ENCODE data around the gene MLN.

The MLN gene

DNA sequence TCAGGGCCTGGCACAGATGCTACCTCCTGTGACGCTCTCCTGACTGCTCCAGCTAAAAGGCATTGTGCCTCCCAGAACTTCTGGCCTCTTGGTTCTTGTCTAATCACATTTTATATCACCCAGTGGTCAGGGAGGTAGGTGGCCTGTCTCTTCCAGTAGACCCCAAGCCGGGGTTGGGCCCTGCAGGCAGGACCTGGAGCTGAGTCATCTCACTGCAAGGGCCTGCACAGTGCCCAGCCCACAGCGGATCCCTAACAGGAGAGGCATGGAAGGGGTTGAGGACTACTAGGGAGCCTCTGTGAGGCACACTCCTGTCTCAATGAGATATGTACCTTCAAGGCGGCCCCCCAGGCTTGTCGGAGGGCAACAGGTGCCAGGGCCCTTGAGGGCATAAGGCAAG is 21.2 kb downstream of the MLN start:
- Histone ChIP-seq H3K27ac (ENCODE audit: insufficient read depth, low read length, poor library complexity, severe bottlenecking) (no peak overlapping the region), H3K27me3 (replicated peaks; ENCODE audit: control insufficient read depth, insufficient read depth, low read length, poor library complexity, severe bottlenecking) (no peaks in the 10 kb centered on the region), H3K36me3 (ENCODE audit: control insufficient read depth, insufficient read depth, low read length) (peaks cover 81% of the 10 kb centered on the region), H3K4me1 (ENCODE audit: control insufficient read depth, insufficient read depth, low read length, poor library complexity, severe bottlenecking) (peaks cover 16% of the 10 kb centered on the region), H3K4me3 (ENCODE audit: insufficient read depth, low read depth, low read length, poor library complexity, severe bottlenecking) (no peak overlapping the region), H3K9me3 (ENCODE audit: control insufficient read depth, low read length) (no peaks in the 10 kb centered on the region)
- no peak for DNase-seq

DNA sequence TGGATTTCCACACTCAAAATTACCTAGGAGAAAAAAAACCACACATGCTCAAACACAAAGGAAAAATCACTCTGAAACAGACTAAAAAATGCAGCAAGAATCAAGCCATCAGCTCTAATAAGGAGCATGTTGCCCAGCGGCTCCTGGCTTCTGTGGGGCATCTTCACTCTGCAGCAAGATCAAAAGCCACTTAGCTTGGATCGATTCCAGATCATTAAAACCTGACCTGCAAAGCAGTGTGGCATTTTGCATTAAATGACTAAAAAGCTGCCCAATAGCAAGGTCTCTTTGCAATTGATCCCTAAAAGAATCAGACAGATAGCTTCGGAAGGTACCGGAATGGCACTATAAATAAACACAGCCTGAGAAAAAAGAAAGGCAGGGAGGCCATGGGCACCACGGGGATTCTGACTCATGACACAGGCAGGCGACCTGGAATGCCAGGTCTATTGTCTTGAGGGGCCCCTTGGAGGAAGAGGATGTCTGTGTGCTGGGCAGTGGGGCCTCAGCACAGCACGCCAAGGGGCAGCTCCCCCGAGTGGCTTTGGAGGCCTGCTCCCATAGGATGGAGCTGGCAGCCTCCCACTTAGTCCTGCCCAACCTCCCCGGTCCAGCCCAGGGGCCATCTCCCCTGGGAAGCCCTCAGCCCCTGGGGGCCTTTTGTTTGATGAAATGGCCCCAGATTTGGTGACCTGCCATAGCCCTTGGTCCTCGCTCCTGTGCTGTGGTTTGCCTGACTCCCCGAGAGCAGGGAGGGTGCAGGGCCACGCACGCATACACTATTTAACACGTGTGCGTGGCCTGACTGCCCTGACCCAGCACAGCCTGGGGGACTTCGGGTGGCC is 22.4 kb downstream of the MLN start:
- DNase-seq, result no peak
- Histone ChIP-seq H3K4me3 (ENCODE audit: insufficient read depth, low read depth, low read length, poor library complexity, severe bottlenecking) (no peak overlapping the region), H3K4me1 (ENCODE audit: control insufficient read depth, insufficient read depth, low read length, poor library complexity, severe bottlenecking) (peaks cover 4% of the 10 kb centered on the region), H3K27ac (ENCODE audit: insufficient read depth, low read length, poor library complexity, severe bottlenecking) (no peak overlapping the region), H3K27me3 (replicated peaks; ENCODE audit: control insufficient read depth, insufficient read depth, low read length, poor library complexity, severe bottlenecking) (no peaks in the 10 kb centered on the region), H3K36me3 (ENCODE audit: control insufficient read depth, insufficient read depth, low read length) (peaks cover 93% of the 10 kb centered on the region), H3K9me3 (ENCODE audit: control insufficient read depth, low read length) (no peaks in the 10 kb centered on the region)

DNA sequence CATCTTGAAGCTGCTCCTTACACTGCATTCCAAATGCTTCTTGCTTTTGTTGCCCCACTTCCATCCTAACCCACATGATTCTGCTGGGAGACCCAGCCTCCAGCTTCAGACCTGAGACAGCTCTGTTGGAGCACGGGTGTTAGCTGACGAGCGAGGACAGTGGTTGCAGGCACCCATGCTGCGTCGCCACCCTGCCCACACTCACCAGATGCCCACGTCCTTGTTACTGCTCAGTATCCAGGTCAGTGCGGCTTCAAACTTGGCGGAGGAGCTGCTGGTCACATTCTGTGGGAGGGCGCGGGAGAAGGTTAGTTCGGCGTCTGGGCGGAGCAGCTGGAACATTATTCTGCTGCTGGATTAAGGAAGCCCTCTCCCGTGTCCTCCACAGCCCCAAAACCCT is 23.9 kb downstream of the MLN start:
- no peak overlapping the region for H3K27ac ChIP-seq (ENCODE audit: insufficient read depth, low read length, poor library complexity, severe bottlenecking)

DNA sequence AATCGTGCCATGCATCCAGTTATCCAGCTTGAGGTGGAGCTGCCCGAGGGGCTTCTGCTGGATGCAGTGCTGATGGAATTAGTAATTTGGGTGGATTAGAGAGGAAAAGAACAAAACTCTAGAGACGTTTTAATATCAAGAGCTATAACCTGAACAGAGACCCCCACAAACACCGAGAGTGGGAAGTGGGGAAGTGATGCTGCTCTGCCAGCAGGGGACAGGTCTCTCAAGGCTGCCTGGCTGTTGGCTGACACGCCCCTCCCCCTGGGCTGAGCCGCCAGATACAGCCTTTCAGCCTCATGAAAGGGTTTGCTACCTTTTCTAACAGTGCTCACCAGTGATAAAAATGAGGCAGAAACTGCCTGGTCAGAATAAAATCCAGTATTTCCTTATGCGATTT is 24.5 kb downstream of the MLN start:
- Histone ChIP-seq H3K27ac (ENCODE audit: insufficient read depth, low read length, poor library complexity, severe bottlenecking) (no peak overlapping the region), H3K4me3 (ENCODE audit: insufficient read depth, low read depth, low read length, poor library complexity, severe bottlenecking) (no peak overlapping the region), H3K36me3 (ENCODE audit: control insufficient read depth, insufficient read depth, low read length) (peaks cover 97% of the 10 kb centered on the region), H3K27me3 (replicated peaks; ENCODE audit: control insufficient read depth, insufficient read depth, low read length, poor library complexity, severe bottlenecking) (no peaks in the 10 kb centered on the region), H3K4me1 (ENCODE audit: control insufficient read depth, insufficient read depth, low read length, poor library complexity, severe bottlenecking) (no peaks in the 10 kb centered on the region), H3K9me3 (ENCODE audit: control insufficient read depth, low read length) (no peaks in the 10 kb centered on the region)
- no peak for DNase-seq

More for the DNA sequence above, 23.9 kb downstream of the MLN start:
- Histone ChIP-seq H3K36me3 (ENCODE audit: control insufficient read depth, insufficient read depth, low read length) (peaks cover 96% of the 10 kb centered on the region), H3K4me3 (ENCODE audit: insufficient read depth, low read depth, low read length, poor library complexity, severe bottlenecking) (no peak overlapping the region), H3K9me3 (ENCODE audit: control insufficient read depth, low read length) (no peaks in the 10 kb centered on the region), H3K4me1 (ENCODE audit: control insufficient read depth, insufficient read depth, low read length, poor library complexity, severe bottlenecking) (no peaks in the 10 kb centered on the region), H3K27me3 (replicated peaks; ENCODE audit: control insufficient read depth, insufficient read depth, low read length, poor library complexity, severe bottlenecking) (no peaks in the 10 kb centered on the region)
- DNase-seq, result no peak

DNA sequence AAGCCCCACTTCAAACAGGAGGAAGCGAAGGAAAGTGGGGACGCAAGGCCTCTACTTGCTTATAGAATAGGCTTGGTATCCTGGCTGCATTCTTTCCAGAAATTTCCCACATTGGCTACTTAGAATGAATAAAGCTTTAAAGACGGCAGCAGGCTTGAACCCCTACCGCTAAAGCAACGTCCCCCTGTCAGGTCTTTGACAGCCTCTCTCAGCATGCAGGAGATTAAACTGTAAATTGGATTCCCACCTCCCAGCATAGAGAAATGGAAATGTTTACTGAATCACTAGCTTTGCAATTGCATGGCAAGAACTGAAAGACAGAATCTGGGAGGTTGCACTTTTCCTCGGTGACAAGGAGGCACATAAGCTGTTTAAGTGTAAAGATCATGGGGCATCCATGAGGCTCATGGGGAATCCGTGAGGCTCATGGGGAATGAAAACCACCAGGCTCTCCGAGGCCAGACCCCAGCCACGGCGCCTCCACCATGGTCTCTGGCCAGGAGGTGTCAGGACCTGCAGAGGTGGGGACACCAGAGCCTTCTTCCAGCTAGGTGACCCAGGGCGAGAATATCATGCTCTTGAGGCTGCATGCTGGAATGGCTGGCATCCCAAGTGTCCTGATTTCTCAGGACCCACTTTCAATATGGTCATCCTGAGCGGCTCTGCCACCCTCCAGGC is 25.2 kb downstream of the MLN start:
- DNase-seq, result no peak

DNA sequence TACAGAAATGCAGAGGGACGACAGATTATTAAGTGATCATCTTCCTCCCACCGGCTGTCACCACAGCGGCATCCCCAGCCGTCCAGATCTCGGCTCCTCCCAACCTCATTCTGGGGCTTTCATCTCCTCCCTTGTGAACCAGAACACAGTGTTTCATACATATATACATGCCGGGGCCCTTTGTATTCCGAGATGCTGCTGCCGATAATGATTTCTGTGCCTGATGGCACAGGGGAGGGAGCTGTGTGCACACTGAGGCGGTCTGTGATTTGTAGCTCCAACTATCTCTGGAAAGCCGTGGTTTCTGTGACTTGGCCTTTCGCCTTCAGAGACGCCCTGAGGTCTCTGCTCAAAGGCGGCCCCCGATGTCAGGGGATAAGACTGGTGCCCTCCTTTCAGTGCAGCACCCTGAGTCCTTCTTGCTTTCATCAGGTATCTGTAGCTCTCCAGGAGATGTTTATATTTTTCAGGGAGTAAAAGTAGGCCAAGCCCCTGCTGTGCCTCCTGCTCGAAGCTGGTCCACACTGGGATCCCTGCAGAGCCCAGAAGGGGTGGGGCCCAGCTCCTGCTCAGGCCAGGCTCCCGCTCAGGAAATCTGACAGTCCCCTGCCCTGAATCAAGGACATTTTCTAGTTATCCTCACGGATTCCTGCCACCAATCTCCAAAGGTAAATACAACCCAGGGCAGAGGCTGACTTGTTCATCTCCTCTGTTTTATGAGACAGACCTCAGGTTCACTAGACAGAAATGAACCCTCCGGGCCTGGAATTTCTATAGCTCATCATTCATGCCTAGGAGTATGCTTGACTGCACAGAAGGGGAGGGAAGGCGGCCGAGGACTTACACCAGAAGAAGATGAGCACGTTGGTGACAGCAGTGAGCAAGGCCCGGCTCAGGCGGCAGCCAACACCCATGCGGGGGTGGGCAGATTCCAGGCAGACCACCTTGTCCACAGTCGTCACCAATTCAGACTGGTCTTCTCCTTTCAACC is 26.1 kb downstream of the MLN start:
- H3K4me3 ChIP-seq (ENCODE audit: insufficient read depth, low read depth, low read length, poor library complexity, severe bottlenecking), result no peak overlapping the region
- H3K36me3 ChIP-seq (ENCODE audit: control insufficient read depth, insufficient read depth, low read length), result peaks cover 95% of the 10 kb centered on the region
- H3K4me1 ChIP-seq (ENCODE audit: control insufficient read depth, insufficient read depth, low read length, poor library complexity, severe bottlenecking), result no peaks in the 10 kb centered on the region
- H3K27me3 ChIP-seq (replicated peaks; ENCODE audit: control insufficient read depth, insufficient read depth, low read length, poor library complexity, severe bottlenecking), result no peaks in the 10 kb centered on the region
- no peak for DNase-seq
- H3K27ac ChIP-seq (ENCODE audit: insufficient read depth, low read length, poor library complexity, severe bottlenecking), result no peak overlapping the region
- H3K9me3 ChIP-seq (ENCODE audit: control insufficient read depth, low read length), result no peaks in the 10 kb centered on the region

More for the DNA sequence above, 25.2 kb downstream of the MLN start:
- Histone ChIP-seq H3K27ac (ENCODE audit: insufficient read depth, low read length, poor library complexity, severe bottlenecking) (no peak overlapping the region), H3K36me3 (ENCODE audit: control insufficient read depth, insufficient read depth, low read length) (peaks cover 95% of the 10 kb centered on the region), H3K4me3 (ENCODE audit: insufficient read depth, low read depth, low read length, poor library complexity, severe bottlenecking) (no peak overlapping the region), H3K27me3 (replicated peaks; ENCODE audit: control insufficient read depth, insufficient read depth, low read length, poor library complexity, severe bottlenecking) (no peaks in the 10 kb centered on the region), H3K9me3 (ENCODE audit: control insufficient read depth, low read length) (no peaks in the 10 kb centered on the region), H3K4me1 (ENCODE audit: control insufficient read depth, insufficient read depth, low read length, poor library complexity, severe bottlenecking) (no peaks in the 10 kb centered on the region)

DNA sequence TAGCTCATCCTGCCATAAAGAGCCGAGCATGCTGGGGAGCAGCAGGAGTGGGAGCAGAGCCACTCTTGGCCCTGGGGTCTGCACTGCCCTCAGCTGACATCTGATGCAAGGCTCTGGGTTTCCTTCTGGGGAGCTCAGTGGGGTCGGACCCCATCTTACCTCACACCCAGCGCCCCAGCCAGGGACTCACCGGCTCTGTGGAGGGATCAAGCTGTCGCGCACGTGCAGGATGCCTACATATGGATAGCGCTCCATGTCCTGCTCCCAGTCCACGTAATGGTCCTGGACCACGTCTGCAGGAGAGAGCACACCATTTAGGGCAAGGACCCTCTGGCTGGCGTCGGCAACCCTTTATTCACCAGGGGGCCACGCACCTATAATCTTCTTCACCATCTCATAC is 27.0 kb downstream of the MLN start:
- no peak for DNase-seq
- no peaks in the 10 kb centered on the region for H3K27me3 ChIP-seq (replicated peaks; ENCODE audit: control insufficient read depth, insufficient read depth, low read length, poor library complexity, severe bottlenecking)
- H3K4me3 ChIP-seq (ENCODE audit: insufficient read depth, low read depth, low read length, poor library complexity, severe bottlenecking), result no peak overlapping the region
- H3K27ac ChIP-seq (ENCODE audit: insufficient read depth, low read length, poor library complexity, severe bottlenecking), result no peak overlapping the region
- no peaks in the 10 kb centered on the region for H3K9me3 ChIP-seq (ENCODE audit: control insufficient read depth, low read length)
- H3K4me1 ChIP-seq (ENCODE audit: control insufficient read depth, insufficient read depth, low read length, poor library complexity, severe bottlenecking), result no peaks in the 10 kb centered on the region
- H3K36me3 ChIP-seq (ENCODE audit: control insufficient read depth, insufficient read depth, low read length), result peaks cover 90% of the 10 kb centered on the region

DNA sequence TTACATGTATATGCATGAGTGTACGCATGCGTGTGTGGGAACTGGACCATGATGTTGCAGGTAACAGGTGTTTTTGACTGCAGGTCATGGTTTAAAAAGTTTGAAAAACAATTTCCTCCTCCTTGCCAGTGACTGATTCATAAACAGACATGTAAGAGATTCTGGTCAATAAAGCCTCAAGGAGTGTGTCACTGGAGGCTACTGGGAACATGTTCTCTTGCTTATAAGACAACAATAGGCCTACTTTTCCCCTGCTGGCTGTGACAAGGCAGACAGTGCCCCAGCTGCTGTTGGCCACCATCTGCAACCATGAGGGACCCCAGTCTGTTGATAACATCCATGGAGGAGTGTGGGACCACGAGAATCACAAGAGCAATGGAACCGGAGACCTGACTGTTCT is 27.6 kb downstream of the MLN start:
- Histone ChIP-seq H3K4me1 (ENCODE audit: control insufficient read depth, insufficient read depth, low read length, poor library complexity, severe bottlenecking) (no peaks in the 10 kb centered on the region), H3K9me3 (ENCODE audit: control insufficient read depth, low read length) (no peaks in the 10 kb centered on the region), H3K4me3 (ENCODE audit: insufficient read depth, low read depth, low read length, poor library complexity, severe bottlenecking) (no peak overlapping the region), H3K27ac (ENCODE audit: insufficient read depth, low read length, poor library complexity, severe bottlenecking) (no peak overlapping the region), H3K36me3 (ENCODE audit: control insufficient read depth, insufficient read depth, low read length) (peaks cover 84% of the 10 kb centered on the region), H3K27me3 (replicated peaks; ENCODE audit: control insufficient read depth, insufficient read depth, low read length, poor library complexity, severe bottlenecking) (no peaks in the 10 kb centered on the region)
- no peak for DNase-seq

DNA sequence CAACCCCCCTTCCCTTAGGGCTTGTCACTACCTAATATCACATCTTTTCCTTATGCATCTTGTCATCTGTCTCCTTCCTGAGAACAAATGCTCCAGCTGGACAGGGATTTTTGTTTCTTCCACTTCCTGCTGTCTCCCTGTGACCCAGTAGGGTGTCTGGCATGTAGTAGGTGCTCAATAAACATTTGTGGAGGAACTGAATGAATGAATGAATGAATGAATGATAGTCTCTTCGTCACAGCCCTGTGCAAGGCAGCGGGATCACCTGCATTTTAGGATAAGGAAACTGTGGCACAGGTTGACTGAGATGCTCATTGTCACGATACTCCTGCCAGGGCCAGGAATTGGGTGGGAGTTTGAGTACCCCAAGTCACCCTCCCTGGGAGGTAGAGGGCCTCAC is 29.0 kb downstream of the MLN start:
- no peaks in the 10 kb centered on the region for H3K27me3 ChIP-seq (replicated peaks; ENCODE audit: control insufficient read depth, insufficient read depth, low read length, poor library complexity, severe bottlenecking)
- no peak overlapping the region for H3K4me3 ChIP-seq (ENCODE audit: insufficient read depth, low read depth, low read length, poor library complexity, severe bottlenecking)
- no peaks in the 10 kb centered on the region for H3K9me3 ChIP-seq (ENCODE audit: control insufficient read depth, low read length)
- H3K27ac ChIP-seq (ENCODE audit: insufficient read depth, low read length, poor library complexity, severe bottlenecking), result no peak overlapping the region
- H3K36me3 ChIP-seq (ENCODE audit: control insufficient read depth, insufficient read depth, low read length), result peaks cover 70% of the 10 kb centered on the region
- H3K4me1 ChIP-seq (ENCODE audit: control insufficient read depth, insufficient read depth, low read length, poor library complexity, severe bottlenecking), result no peaks in the 10 kb centered on the region
- no peak for DNase-seq

Data from effector memory CD4-positive, alpha-beta T cell (primary cell).